NCI-H82 treated with DMSO at 0.1 percent for 48 hours (cell line): Measurements from ENCODE around the gene GALNT12.

Experiments used
- DNase-seq: peaks from one replicate; lab custom pipeline; 2025; ENCODE audit not compliant: unreplicated experiment; lab: John Stamatoyannopoulos, UW

Gene GALNT12

DNA sequence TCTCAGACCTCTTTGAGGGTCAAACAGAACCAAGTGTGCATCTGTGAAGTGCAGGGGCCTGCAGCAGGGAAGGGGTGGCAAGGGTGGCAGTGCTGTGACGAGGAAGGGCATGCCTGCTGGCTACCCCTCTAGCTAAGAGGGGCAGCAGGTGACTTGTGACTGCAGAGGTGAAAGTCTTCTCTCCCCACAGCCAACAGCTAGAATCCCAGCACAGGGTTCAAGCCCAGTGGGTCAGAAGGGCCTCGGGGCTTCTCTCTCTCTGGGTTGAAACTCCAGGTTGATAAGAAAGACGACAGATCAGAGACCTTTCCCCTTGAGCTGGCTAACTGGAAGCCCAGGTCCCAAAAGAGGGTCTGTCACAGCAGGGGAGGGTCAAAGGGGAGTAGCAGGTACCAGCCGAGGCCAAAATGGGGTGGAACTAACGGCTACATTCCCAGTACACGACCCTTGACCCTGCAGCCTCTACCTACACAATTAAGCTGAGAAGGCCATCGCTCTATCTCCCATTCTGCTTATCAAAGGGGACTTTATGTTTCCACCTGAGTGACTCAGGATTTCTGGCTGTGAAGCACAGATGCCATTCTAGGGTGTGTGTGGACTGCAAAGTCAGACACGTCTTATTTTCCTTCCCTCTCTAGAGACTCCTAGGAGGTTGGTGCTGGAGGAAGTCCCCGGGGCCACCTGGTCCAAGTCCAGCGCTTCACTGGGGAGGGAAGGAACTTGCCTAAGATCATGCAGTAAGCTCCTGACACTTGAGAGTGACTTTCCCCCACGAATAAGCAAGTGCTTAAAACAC lies 25.7 kb upstream of the GALNT12 start:
- no peak for DNase-seq

DNA sequence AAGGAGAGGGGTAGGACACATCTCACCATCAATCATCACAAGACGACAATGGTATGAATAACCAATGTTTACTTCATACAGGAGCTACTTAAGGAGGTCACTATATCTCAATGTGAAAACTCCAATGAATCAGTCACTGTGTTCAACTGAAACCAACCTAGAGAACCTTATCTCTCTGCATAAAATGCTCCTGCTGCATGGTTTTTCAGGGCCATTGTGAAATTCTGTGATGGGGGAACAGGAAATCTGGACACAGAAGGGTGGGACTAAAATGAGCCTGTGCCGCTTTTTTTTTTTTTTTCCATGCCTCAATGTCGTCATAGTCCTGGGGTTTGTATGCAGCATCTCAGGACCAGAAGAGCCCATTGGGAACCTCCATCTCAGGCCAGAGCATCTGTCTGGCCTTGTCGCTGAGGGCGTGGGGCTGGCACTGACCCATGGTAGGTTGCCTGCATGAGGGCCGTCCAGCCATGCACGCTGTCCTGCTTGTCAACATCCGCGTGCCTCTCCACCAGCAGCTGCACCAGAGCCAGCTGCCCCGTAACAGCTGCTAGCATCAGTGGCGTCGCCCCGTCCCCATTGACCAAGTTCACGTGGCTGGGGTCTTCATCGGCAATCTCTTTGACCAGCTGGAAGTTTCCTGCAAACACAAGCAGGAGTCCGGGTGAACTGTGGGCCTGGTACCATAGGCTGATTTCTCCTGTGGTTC lies 23.8 kb upstream of the GALNT12 start:
- DNase-seq = no peak

DNA sequence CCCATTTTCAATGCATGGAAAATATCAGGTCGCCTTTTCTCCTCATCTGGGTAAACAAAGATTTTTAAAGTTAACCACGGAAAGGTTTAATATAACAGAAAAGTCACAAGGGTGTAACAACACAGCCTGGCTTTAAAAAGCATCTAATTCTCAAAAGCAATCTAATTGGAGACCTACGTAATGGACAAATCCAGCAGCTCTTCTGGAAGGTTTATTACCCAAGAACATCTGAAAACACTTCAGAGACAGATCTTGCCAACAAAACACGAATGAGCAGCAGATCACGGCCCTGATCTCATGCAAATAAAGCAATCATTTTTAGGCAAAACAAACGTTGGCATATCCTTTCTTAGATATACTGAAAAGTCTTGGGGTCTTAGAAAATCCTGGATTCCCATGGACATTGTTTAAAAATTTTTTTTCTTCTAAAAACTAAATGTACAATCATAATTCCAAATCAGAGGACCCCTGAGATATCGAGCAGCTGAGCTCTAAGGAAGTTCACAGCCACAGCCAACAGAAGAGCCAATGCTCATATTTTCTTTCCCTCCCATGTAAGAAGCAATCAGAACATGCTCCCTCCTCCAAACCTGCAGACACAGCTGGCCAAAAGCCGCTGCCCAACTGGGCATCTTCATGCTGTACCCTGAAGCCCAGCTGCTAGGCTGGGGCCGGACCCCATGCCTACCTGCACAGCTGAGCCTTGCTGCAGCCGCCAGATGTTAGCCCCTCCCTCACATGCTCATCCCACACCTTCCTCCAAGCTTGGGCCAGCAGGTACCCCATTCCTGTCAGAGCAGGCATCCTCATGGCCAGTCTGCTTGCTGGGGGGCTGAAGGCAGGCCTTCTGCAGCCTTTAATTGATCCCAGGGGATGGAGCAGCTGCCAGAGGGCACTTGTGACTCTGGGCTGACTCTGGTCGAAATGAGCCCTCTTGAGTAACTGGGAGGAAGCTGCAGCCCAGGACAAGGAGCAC lies 22.4 kb upstream of the GALNT12 start:
- DNase-seq = no peak

DNA sequence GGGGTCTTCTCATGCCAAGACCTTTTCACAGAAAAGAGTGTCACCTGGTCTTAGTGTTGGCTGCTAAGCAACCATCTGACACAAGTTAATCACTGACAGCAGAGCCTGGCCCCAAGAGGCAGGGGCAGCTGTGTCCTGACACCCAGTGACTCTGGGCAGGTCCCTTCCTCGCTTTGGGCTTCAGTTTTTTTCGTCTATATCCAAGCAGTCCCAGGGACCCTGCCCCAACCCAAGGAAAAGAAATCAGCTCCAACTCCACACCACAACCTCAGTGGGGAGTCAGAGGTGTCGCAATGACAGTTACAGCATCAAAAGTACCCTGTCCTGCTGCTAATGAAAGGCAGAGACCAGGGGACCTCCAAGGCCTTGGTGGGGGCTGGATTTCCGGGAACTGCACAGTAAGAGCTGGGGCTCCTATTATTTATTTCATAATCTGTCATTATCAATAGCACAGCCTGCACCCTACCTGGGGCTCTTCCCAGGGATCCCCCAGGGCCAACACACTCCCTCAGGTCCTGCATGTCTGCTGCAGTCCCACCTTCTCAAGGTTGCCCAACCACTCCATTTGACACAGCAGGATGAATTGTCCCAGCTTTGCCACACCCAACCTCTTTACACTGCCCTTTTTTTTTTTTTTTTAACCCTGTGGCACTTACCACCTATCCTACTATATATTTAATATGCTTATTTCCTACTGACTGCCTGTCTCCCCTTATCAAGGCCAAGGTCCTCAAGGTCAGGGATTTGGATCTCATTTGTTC lies 20.5 kb upstream of the GALNT12 start:
- DNase-seq = no peak

DNA sequence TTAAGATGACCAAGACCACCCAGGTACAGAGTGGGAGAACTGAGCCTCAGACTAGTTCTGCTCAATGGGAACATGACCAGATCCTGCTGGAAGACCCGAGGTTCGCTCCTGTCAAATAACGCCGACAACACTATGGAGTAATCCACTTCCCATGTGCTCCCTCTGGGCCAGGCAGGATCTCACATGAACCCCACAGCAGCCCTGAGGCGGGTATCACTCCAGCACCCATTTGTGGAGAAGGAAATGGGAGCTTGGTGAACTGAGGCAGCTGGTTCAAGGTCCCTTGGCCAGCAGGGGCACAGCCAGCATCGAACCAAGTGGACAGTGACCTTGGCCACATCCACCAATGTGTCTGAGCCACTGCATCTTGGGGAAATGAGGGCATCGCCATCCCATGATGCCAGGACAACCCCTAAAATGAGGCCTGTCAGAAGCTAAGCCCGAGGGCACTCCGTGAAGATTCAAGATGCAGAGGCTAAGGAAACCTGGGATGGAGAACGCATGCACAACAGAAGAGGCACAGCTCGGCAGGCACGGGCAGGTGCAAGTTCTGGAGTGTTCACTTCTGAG lies 19.6 kb upstream of the GALNT12 start:
- no peak for DNase-seq

DNA sequence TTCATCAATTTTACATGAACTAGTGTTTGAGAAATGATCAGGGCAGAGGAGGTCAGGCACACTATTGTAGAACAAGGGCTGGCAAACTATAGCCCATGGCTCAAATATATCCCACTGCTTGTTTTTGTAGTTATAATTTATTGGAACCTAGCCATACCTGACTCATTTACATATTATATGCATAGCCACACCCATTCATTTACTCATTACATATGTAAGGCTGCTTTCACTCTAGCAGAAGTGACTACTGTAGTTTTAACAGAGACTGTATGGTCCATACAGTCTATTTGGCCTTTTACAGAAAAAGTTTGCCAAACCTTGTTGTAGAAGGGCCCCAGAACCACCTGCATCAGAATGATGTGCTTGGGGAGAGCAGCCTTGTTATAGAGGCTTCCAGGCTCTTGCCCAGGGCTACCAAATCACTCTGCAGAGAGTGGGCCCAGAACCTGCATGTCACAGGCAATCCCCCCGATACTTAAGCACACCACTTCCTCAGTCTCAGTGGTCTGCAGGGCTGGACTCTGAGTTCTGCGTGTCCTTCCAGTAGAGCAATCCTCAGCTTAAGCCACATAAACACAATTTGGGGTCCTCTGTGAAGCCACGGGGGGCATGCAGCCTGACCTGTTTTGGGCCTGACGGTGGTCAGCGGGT lies 17.9 kb upstream of the GALNT12 start:
- no peak for DNase-seq

DNA sequence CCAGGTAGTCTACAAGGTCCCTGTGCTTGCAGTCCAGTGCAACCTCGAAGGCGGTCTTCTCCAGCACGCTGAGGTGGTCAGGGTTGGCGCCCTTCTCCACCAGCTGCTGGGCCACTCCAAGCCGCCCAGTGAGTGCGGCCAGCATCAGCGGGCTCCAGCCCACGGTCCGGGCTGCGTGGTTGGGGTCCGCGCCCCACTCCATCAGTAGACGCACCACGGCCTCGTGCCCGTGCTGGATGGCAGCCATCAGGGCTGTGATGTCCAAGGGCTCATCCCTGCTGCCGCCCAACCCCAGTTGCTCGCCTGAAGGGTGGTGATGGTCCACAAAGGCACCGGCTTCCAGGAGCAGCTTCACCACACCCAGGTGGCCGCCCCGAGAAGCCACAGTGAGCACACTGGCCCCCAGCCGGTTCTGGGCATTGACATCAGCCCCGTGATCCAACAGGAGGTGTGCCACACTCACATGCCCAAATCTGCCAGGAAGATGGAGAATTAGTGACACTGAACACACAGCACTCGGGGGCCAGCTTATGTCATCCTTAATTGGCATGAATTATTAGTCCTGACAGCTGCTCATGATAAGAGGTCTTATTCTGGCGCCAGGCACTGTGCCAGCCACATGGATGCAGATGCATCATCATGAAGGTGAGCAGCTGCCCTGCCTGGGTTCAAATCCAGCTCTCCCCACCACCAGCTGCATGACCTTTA lies 17.2 kb upstream of the GALNT12 start:
- DNase-seq = no peak

DNA sequence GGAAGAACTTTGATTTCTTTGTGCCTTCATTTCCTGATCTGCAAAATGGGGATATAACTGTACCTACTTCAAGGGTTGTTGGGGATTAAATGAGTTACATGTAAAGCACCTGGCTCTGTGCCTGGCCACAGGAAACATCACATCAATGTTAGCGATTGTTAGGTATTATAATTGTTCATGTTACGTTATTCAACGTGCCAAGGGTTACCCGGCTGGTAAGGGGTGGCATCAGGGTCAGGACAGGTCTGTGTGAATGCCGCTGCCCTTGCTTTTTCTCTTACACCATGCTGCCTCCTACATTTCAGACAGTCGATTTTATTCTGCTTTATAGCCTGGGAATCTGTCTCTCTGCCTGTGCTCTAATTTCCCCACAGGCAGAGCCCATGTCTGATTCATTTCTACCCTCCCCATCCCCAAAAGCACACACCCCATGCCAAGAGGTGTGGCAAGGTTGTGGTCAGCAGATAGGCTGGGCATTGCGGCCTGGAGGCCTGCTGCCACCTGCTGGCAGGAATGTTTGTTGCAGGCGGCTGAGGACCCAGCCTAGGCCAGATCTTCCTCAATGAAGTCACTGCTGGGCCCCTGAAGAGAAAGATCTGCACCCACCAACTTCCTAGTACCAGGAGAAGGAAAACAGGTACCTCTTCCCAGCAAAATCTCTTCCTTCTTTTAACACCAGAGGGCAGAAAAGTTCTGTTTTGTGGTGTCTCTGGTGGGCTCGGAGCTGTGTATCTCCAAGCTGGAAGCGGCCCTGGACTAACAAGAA lies 16.4 kb upstream of the GALNT12 start:
- no peak for DNase-seq

DNA sequence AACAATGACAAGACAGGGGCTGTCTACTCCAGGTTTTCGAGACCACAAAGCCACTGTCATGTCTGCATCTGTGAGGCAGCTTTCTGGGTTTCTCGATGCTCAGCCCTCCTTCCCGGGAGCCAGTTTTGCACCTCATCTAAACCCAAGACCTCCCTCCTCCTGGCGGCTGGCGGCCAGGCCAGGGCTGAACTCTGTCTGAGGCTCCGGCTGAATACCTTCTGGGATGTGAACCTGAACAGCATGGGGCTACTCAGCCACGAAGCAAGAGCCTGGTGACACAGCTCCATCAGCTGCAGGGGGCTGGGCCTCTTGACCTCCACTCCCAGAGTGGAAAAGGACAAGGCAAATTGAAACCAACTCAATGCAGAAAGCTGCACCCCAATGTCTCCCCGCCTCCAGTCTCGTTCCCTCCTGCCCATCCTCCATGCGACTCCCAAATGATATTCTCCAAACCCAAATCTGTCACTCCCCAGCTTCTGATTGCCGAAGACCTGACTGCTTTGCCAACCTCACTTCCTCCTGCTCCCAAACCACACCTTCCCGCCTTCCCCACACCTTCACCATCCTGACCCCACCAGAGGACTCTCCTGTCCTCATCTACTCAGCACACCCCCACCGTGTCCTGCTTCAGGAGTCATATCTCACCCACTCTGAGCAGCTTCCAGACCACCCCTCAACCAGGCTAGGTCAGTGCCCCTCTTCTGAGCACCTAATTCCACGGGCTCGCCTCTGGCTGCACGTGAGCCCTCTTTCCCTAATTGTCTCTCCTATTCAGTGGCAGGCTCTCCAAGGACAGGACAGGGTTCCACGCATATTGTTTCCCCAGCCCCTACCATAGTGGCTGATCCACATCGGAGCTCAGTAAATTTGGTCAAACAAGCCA lies 15.6 kb upstream of the GALNT12 start:
- no peak for DNase-seq

DNA sequence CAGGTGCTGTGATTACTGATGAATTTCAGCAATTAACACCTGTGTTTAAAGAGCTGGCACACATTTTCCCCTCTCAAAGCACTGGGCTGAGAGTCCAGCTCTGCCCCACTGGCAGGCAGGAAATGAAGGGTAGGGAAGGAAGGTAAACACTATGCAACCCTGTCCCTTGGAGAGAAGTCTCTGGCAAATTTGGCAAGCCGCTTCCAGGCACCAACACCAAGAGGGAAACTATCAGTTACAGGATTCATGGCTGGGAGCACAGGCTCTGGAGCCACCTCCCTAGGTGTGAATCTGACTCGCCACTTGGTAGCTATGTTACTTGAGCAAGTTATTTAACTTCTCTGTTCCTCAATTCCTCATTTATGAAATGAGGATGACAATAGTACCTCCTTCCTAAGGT lies 14.4 kb upstream of the GALNT12 start:
- no peak for DNase-seq

DNA sequence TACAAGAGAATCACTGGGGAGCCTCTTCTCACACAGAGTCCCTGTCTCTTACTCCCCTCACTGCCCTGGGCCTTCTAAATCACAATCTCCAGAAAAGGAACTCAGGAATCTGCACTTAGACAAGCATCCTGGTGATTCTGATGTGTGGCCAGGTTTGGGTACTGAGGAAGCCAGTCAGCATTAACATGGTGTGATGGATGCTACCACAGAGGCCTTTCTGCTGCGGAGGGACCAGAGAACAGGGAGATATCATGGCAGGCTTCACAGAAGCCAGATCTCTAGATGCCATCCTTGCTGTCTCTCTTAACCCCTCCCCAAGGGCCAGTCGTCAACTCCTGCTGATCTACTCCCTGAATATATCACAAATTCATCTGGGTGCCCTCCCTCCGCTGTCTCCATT lies 12.7 kb upstream of the GALNT12 start:
- no peak for DNase-seq

DNA sequence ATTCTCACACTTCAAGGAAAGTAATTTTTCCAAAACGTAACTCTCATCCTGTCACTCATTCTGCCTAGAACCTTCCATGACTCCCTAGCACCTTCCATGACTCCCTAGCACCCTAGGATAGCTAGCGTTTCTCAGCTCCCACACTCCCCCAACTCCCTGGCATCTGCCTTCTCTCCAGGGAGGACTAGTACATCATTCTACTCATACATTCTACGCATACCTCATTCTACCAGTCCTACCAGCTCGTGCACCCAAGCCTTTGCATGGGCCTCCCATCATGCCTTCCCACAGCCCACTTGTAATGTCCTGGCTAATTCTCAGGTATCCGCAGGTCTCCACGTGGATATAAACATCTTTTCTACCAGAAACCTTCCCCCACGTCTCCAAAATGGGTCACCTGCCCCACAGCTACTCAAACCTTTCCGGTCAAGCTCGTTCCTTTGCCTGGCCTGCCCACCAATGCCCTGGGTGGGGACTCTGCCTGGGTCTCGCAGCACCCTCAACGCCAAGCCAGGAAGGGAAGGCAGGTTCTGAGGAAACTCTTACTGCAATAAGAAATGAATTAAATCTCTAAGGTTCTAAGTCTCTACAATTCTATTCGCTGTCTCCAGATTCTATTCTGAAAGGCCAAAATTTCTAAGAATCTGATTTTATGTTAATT lies 12.0 kb upstream of the GALNT12 start:
- DNase-seq = no peak

DNA sequence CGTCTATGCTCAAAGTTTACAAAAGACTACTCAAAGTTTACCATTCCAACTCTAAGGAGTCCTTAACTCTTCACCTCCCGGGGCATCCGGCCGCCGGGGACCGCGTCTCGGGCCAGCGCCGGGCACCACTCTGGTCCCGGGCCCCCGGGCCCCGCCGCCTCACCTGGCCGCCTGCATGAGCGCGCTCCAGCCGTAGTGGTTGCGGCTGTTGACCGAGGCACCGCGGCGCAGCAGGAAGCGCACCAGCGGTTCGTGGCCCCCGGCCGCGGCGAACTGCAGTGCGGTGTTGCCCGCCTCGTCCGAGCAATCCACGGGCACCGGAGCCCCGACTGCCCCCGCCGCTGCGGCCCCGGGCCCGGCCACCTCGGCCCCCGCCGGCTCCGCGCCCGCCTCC lies 11.5 kb upstream of the GALNT12 start:
- no peak for DNase-seq

DNA sequence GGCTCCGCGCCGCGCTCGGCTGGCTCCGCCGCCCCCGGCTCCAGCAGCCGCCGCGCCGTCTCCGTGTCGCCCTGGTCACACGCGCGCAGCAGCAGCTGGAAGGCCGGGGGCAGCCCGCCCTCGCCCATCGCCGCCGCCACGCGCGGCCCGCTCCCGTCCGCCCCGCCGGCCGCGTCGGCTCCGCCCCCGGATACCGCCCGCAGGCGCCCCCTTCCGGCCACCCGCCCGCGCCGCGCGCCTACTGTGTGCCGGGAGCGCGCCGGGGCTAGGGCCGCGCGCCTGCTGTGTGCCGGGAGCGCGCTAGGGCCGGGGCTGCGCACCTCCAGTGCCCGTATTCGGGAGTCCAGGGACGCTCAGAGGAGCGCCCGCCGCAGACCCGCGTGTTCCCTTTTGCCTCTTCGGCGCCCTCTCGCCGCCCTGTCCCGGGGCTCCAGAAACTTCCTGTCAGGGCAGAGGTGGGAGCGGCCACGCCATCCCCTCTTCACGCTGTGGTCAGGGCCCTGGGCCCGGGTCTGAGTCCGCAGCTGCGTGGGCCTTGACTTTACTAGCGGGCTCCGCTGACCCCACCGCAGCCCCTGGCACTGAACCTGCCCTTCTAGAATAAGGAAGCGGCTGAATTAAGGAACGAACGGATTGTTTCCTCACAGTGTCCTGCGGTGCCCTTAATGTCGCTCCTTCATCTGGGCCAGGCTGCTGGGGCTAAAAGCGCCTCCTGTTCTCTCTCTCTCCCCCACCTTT lies 10.9 kb upstream of the GALNT12 start, which contains the start of gene ANKS6:
TSS of gene ANKS6 (minus strand) at position 192 of the 738 bp plus-strand sequence. CDS start at position 128, 64 bp downstream.
- DNase-seq = peak; percentile 30

DNA sequence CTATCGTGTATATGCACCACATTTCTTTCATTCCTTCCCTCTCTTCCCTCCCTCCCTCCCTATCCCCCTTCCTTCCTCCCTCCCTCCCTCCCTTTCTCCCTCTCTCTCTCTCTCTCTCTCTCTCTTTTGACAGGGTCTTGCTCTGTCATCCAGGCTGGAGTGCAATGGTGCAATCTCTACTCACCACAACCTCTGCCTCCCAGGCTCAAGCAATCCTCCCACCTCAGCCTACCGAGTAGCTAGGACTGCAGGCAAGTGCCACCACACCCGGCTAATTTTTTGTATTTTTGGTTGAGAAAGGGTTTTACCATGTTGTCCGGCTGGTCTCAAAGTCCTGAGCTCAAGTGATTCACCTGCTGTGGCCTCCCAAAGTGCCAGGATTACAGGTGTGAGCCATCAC lies 10.0 kb upstream of the GALNT12 start:
- DNase-seq = no peak

DNA sequence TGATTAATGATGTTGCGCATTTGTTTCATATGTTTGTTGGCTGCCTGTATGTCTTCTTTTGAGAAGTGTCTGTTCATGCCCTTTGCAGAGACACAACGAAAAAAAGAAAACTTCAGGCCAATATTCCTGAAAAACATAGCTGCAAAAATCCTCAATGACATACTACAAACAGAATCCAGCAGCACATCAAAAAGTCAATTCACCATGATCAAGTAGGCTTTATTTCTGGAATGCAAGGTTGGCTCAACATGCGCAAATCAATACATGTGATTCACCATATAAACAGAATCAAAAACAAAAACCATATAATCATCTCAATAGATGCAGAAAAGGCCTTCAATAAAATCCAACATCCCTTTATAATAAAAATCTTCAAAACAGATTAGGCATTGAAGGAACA lies 9.2 kb upstream of the GALNT12 start:
- DNase-seq = no peak
